ENCODE data around the gene BAZ2B.

BAZ2B gene

DNA sequence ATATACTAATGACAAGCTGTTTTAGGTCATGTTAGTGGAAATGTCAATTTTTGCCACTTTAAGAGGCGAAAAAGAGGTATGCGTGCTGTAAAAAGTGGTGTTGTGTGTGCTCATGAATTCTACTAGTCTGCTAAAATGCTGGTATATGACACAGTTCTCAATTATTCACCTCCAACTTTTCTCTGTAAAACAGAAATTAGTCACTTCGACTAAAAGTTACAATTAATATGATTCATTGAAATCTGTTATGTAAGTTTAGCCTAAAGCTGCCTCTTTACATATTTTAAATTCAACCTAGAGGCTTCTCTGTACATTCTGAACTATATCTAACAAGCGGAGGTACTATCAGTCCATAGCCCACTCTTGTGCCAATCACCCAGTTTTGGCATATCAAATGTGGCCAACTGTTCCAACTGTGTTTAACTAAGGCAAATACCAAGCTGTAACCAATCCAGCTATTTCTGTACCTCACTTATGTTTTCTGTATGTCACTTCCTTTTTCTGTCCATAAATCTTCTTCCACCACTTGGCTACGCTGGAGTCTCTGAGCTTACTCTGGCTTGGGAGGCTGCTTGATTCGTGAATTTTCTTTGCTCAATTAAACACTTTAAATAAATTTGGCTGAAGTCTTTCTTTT lies 20.8 kb downstream of the BAZ2B start:
- Histone ChIP-seq H4K20me1 (peaks cover 0 to 51% (median 0%) of the 10 kb centered on the region in 11 experiments; a peak in 5 of 22 replicates), H3K4me3 (no peak overlapping the region), H3K4me1 (peaks cover 0 to 33% (median 0%) of the 10 kb centered on the region in 10 experiments; a peak in 4 of 20 replicates), H3K27ac (no peak overlapping the region), H3K27me3 (no peaks in the 10 kb centered on the region), H3K4me2 (peak overlapping the region in 2 of 11 experiments; percentile 12 to 35; a peak in 2 of 22 replicates), H3K36me3 (peaks cover 0 to 11% (median 4%) of the 10 kb centered on the region in 11 experiments; a peak in 5 of 22 replicates), H3K9ac (no peak overlapping the region), H3K9me3 (replicated peaks in 1 of 11) (peaks cover 0 to 27% (median 9%) of the 10 kb centered on the region in 11 experiments; a peak in 10 of 22 replicates)
- no peak for TF ChIP-seq Cebpa-rat (IDR thresholded peaks at IDR 0.05)

DNA sequence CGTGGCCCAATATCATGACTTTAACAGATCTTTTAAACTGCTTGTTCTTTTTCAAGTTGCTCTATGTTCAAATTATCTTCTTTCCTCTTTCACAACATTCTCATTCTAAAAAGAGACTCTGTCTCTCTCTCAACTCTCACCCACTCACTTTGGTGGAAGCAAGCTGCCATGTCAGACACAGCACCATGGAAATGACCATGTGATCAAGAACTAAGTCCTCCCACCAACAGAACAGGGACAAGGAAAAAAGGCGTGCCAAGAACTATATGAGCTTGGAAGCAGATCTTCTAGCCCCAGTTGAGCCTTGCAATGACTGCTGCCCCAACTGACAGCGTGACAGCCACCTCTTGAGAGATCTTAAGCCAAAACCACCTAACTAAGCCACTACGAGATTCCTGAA lies 23.9 kb downstream of the BAZ2B start:
- peaks cover 0 to 17% (median 5%) of the 10 kb centered on the region in 11 experiments; a peak in 8 of 22 replicates for H3K36me3 ChIP-seq
- TF ChIP-seq Cebpa-rat (IDR thresholded peaks at IDR 0.05), result no peak
- no peak overlapping the region for H3K4me3 ChIP-seq
- no peak overlapping the region for H3K9ac ChIP-seq
- peaks cover 0 to 41% (median 0%) of the 10 kb centered on the region in 11 experiments; a peak in 7 of 22 replicates for H4K20me1 ChIP-seq
- peak overlapping the region in 1 of 11 experiments; percentile 14; a peak in 1 of 22 replicates for H3K27ac ChIP-seq
- no peaks in the 10 kb centered on the region for H3K27me3 ChIP-seq
- peak overlapping the region in 3 of 11 experiments; percentile 12 to 69 (median 38); a peak in 4 of 22 replicates for H3K4me2 ChIP-seq
- peaks cover 0 to 33% (median 0%) of the 10 kb centered on the region in 10 experiments; a peak in 4 of 20 replicates for H3K4me1 ChIP-seq
- H3K9me3 ChIP-seq (replicated peaks in 1 of 11), result peaks cover 0 to 8% (median 2%) of the 10 kb centered on the region in 11 experiments; a peak in 6 of 22 replicates

DNA sequence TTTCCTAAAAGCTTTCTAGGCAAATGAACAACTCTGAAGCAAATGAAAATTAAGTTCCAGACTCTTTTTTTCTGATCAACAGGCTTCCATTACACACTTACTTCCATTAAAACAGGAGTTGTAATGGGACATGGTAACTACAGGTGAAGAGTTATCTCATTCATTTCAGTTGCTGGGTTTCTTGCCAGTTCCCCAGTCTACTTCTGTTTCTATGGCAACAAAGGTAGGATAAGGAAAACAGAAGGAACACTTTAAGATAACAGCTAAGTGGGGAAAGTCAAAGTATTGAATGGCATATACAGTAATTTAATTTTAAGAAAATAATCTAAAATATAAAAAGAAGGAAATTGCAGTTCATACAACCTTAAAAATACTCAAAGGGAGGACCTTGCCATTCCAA lies 25.1 kb downstream of the BAZ2B start:
- Histone ChIP-seq H4K20me1 (peaks cover 0 to 38% (median 0%) of the 10 kb centered on the region in 11 experiments; a peak in 7 of 22 replicates), H3K9me3 (replicated peaks in 1 of 11) (peaks cover 0 to 5% (median 0%) of the 10 kb centered on the region in 11 experiments; a peak in 1 of 22 replicates), H3K4me3 (no peak overlapping the region), H3K9ac (no peak overlapping the region), H3K4me2 (no peak overlapping the region), H3K36me3 (peaks cover 0 to 19% (median 6%) of the 10 kb centered on the region in 11 experiments; a peak in 7 of 22 replicates), H3K27ac (no peak overlapping the region), H3K27me3 (no peaks in the 10 kb centered on the region), H3K4me1 (peaks cover 0 to 29% (median 0%) of the 10 kb centered on the region in 10 experiments; a peak in 4 of 20 replicates)
- TF ChIP-seq Cebpa-rat (IDR thresholded peaks at IDR 0.05), result no peak

DNA sequence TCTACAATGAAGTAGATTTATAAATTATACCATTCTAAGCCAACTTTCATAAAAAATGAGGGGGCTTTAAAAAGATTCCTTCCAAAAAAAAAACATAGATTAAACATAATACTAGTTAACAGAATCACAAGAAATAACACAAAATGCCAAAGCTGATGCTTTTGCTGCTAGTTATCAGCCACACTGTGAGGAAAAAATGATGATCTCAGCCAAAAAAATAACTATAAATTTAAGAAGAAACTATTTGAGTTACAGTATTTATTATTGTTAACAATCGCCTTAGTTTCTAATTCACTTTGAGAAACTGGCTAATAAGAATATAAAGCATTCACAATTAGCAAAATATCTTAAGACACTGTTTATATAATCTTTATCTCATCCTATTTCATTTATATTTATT lies 27.1 kb downstream of the BAZ2B start:
- Histone ChIP-seq H3K27ac (no peak overlapping the region), H3K9me3 (replicated peaks in 1 of 11) (no peaks in the 10 kb centered on the region), H3K9ac (no peak overlapping the region), H3K27me3 (no peaks in the 10 kb centered on the region), H3K4me2 (no peak overlapping the region), H3K36me3 (peaks cover 0 to 24% (median 7%) of the 10 kb centered on the region in 11 experiments; a peak in 7 of 22 replicates), H3K4me1 (peaks cover 0 to 29% (median 0%) of the 10 kb centered on the region in 10 experiments; a peak in 4 of 20 replicates), H4K20me1 (peaks cover 0 to 48% (median 0%) of the 10 kb centered on the region in 11 experiments; a peak in 7 of 22 replicates), H3K4me3 (no peak overlapping the region)
- TF ChIP-seq Cebpa-rat (IDR thresholded peaks at IDR 0.05), result no peak

DNA sequence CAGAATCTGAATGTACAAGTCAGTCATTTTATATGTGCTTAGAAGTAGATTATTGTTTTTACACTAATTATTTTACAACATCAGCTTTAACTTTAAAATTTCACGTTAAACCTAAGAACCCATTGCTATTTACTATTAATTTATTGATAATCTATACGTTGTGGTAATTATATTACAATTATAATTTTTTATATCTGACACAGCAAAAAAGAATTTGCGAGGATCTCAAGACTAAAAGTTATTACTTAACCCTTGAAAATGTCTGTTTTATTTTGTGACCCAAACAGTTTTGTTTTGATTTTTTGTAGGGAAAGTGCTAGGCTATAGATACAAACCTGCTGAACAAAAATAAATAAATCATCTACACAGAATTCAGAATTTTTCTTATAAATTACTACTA lies 30.3 kb downstream of the BAZ2B start:
- Histone ChIP-seq H3K9me3 (replicated peaks in 1 of 11) (peaks cover 0 to 11% (median 0%) of the 10 kb centered on the region in 11 experiments; a peak in 4 of 22 replicates), H3K27ac (no peak overlapping the region), H3K4me1 (peaks cover 0 to 9% (median 0%) of the 10 kb centered on the region in 10 experiments; a peak in 3 of 20 replicates)

DNA sequence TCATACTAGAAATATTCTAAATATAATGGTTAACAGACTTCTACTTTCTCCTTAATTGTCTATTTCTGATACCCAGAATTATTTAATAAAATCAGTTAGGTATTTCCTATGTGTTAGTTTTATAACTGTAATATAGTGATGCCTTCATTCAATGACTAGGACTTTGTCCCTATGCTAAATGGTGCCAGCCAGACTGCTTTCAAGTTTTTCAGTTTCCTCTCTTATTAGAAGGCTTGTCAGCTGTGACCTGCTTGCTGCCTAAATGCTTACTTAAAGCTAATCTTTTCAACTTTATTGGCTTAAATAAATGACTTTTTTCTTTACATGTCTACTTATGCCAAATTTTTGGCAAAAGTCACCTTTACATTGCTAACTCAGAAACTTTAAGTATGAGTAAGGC lies 30.7 kb downstream of the BAZ2B start:
- Histone ChIP-seq H3K9ac (no peak overlapping the region), H3K4me2 (no peak overlapping the region), H3K9me3 (replicated peaks in 1 of 11) (peaks cover 0 to 11% (median 0%) of the 10 kb centered on the region in 11 experiments; a peak in 4 of 22 replicates), H4K20me1 (peaks cover 0 to 42% (median 0%) of the 10 kb centered on the region in 11 experiments; a peak in 4 of 22 replicates), H3K4me3 (no peak overlapping the region), H3K27ac (no peak overlapping the region), H3K4me1 (peaks cover 0 to 9% (median 0%) of the 10 kb centered on the region in 10 experiments; a peak in 3 of 20 replicates), H3K36me3 (peaks cover 0 to 42% (median 8%) of the 10 kb centered on the region in 11 experiments; a peak in 10 of 22 replicates), H3K27me3 (no peaks in the 10 kb centered on the region)
- TF ChIP-seq Cebpa-rat (IDR thresholded peaks at IDR 0.05), result no peak

More for the DNA sequence above, 30.3 kb downstream of the BAZ2B start:
- Histone ChIP-seq H3K9ac (no peak overlapping the region), H3K36me3 (peaks cover 0 to 42% (median 8%) of the 10 kb centered on the region in 11 experiments; a peak in 10 of 22 replicates), H3K4me3 (no peak overlapping the region), H3K27me3 (no peaks in the 10 kb centered on the region), H4K20me1 (peaks cover 0 to 45% (median 0%) of the 10 kb centered on the region in 11 experiments; a peak in 4 of 22 replicates), H3K4me2 (no peak overlapping the region)
- no peak for TF ChIP-seq Cebpa-rat (IDR thresholded peaks at IDR 0.05)

DNA sequence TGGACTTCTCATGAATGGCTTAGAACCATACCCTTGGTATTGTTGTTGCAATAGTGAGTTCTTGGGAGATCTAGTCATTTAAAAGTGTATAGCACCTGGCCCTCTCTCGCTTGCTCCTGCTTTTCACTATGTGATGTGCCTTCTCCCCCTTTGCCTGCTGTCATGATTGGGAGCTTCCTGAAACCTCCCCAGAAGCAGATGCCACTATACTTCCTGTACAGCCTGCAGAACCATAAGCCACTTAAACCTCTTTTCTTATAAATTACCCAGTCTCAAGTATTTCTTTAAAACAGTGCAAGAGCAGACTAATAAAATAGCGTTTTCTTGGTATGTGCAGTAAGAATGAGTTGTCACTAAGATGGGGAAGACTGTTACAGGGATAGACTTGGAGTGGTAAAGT lies 31.6 kb downstream of the BAZ2B start:
- Histone ChIP-seq H3K4me1 (peaks cover 0 to 9% (median 0%) of the 10 kb centered on the region in 10 experiments; a peak in 3 of 20 replicates), H3K27me3 (no peaks in the 10 kb centered on the region), H3K27ac (no peak overlapping the region), H3K4me3 (no peak overlapping the region), H4K20me1 (peaks cover 0 to 42% (median 0%) of the 10 kb centered on the region in 11 experiments; a peak in 4 of 22 replicates), H3K36me3 (peaks cover 0 to 42% (median 8%) of the 10 kb centered on the region in 11 experiments; a peak in 10 of 22 replicates), H3K4me2 (no peak overlapping the region), H3K9me3 (replicated peaks in 1 of 11) (peaks cover 0 to 11% (median 4%) of the 10 kb centered on the region in 11 experiments; a peak in 6 of 22 replicates), H3K9ac (no peak overlapping the region)
- TF ChIP-seq Cebpa-rat (IDR thresholded peaks at IDR 0.05), result no peak

DNA sequence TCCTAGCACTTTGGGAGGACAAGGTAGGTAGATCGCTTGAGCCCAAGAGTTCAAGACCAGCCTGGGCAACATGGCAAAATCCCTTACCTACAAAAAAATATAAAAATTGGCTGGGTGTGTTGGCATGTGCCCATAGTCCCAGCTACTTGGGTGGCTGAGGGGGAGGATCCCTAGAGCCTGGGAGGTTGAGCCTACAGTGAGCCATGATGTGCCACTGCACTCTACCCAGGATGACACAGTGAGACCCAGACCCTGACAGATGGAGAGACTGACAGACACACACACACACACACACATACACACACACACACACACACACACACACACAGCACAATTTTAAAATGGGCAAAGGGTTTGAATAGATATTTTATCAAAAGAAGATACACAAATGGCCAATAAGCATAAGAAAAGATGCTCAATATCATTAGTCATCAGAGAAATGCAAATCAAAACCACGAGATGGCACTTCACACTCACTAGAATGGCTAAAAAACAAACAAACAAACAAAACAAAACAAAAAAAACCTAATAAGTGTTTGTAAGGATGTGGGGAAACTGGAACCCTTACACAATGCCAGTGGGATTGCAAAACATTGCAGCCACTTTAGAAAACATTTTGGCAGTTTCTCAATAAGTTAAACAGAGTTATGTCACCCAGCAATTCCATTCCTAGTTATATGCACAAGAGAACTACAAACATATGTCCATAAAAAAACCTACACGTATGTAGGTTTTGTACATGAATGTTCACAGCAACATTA lies 42.3 kb downstream of the BAZ2B start:
- Histone ChIP-seq H3K4me1 (peaks cover 0 to 8% (median 0%) of the 10 kb centered on the region in 10 experiments; a peak in 1 of 20 replicates), H3K9ac (no peak overlapping the region), H3K4me3 (no peak overlapping the region), H3K27me3 (no peaks in the 10 kb centered on the region), H3K9me3 (replicated peaks in 1 of 11) (peaks cover 16 to 35% (median 31%) of the 10 kb centered on the region in 11 experiments), H3K4me2 (no peak overlapping the region), H3K27ac (peak overlapping the region in 2 of 11 experiments; percentile 9 to 36; a peak in 3 of 22 replicates), H3K36me3 (peaks cover 3 to 41% (median 17%) of the 10 kb centered on the region in 11 experiments; a peak in 15 of 22 replicates), H4K20me1 (peaks cover 0 to 59% (median 0%) of the 10 kb centered on the region in 11 experiments; a peak in 4 of 22 replicates)
- TF ChIP-seq Cebpa-rat (IDR thresholded peaks at IDR 0.05), result 0 out of 22 replicates have a peak, but pooled peaks of 1 of the 11 experiments have one; percentile 21
